Left lung (tissue), 10 donors: ENCODE results near the gene PNKD. TPM values are rescaled to one million over a fixed set of nuclear protein-coding genes. Genes with fewer than 3 reads are reported as not detected.

Experiments used
- ATAC-seq: fragments of 200-7000 bp; cut with Tn5 transposase; one replicate; pipeline ENCODE4 v1.9.1; 2020; ENCODE audit warnings: moderate library complexity
- DNase-seq, 4 donors: peaks; one replicate each; pipeline ENCODE4 v3.0.0-alpha.2; 2013 to 2020
- H3K27ac ChIP-seq, 2 donors: fragments of 200-600 bp; sonication (generic) in 1 of 2; one replicate each; pipeline versions ENCODE4 v1.5.0 to v1.8.0; 2020 to 2021
- H3K27me3 ChIP-seq, 2 donors: fragments of 200-600 bp; sonication (generic) in 1 of 2; one replicate each; pipeline versions ENCODE4 v1.5.0 to v1.8.0; 2020 to 2021
- H3K36me3 ChIP-seq, 2 donors: fragments of 200-600 bp; sonication (generic) in 1 of 2; one replicate each; pipeline versions ENCODE4 v1.5.0 to v1.8.0; 2020 to 2021
- H3K4me1 ChIP-seq, 2 donors: fragments of 200-600 bp; one replicate each; pipeline ENCODE4 v1.8.0; 2021
- H3K4me3 ChIP-seq, 2 donors: fragments of 200-600 bp; sonication (generic) in 1 of 2; one replicate each; pipeline versions ENCODE4 v1.5.0 to v1.8.0; 2020 to 2021; ENCODE audit warnings: mild to moderate bottlenecking in 1 of 2
- H3K9me3 ChIP-seq, 2 donors: fragments of 200-600 bp; sonication (generic) in 1 of 2; one replicate each; pipeline versions ENCODE4 v1.5.0 to v1.8.0; 2020 to 2021
- intact Hi-C, 2 donors: fragments of 100-400 bp; cut with DNase I; formaldehyde crosslinking; loops; one replicate each; pipeline versions ENCODE4 v1.11.2 to v1.14.2; 2022
- polyA plus RNA-seq, 6 donors: library from polyadenylated mRNA; unstranded; fragments of 120-200 nt; gene quantifications; one replicate each; pipeline ENCODE4 v1.2.1, GENCODE V29; 2013; ENCODE audit not compliant: insufficient read length in 6 of 6
- total RNA-seq, 2 donors: library from RNA; stranded (reverse); fragmentation: NEBNext Ultra II Directional; extraction: Animal tissue kit (Norgen Biotek cat#: 25700); gene quantifications; one replicate each; pipeline ENCODE4 v1.2.1, GENCODE V29; 2021
- TF ChIP-seq, protein P1 (sequence below), 2 donors: fragments of 200-600 bp; sonication (generic) in 1 of 2; IDR thresholded peaks; one replicate each; pipeline versions ENCODE4 v1.5.0 to v1.8.0; 2021; ENCODE audit warnings: antibody characterized with exemption in 2 of 2
- donor health status: DM: no; HTN: yes; CAD: no.
- donor health status: DM: no; HTN: no; CAD: no.

PNKD gene
- total and polyA plus RNA-seq, 8 donors = 58.2 to 96.8 (median 62.4) TPM

GRCh38 chr2:218327451-218328210 is 57.3 kb downstream of the PNKD start:
- DNase-seq (no peak), ATAC-seq (no peak)
- no peaks in the 10 kb centered on the region for H3K36me3 ChIP-seq
- H3K4me3 ChIP-seq = no peak overlapping the region
- no peaks in the 10 kb centered on the region for H3K9me3 ChIP-seq
- peaks cover 15 to 95% of the 10 kb centered on the region in 2 donors for H3K4me1 ChIP-seq
- TF ChIP-seq, protein P1, sequence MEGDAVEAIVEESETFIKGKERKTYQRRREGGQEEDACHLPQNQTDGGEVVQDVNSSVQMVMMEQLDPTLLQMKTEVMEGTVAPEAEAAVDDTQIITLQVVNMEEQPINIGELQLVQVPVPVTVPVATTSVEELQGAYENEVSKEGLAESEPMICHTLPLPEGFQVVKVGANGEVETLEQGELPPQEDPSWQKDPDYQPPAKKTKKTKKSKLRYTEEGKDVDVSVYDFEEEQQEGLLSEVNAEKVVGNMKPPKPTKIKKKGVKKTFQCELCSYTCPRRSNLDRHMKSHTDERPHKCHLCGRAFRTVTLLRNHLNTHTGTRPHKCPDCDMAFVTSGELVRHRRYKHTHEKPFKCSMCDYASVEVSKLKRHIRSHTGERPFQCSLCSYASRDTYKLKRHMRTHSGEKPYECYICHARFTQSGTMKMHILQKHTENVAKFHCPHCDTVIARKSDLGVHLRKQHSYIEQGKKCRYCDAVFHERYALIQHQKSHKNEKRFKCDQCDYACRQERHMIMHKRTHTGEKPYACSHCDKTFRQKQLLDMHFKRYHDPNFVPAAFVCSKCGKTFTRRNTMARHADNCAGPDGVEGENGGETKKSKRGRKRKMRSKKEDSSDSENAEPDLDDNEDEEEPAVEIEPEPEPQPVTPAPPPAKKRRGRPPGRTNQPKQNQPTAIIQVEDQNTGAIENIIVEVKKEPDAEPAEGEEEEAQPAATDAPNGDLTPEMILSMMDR (IDR thresholded peaks at IDR 0.05) = no peak
- H3K27me3 ChIP-seq = no peaks in the 10 kb centered on the region
- intact Hi-C loops = no loop called here
- peak overlapping the region; percentile 33 to 66 for H3K27ac ChIP-seq

- H3K27me3 ChIP-seq = no peaks in the 10 kb centered on the region
- ATAC-seq (no peak), DNase-seq (no peak)
- no peaks in the 10 kb centered on the region for H3K36me3 ChIP-seq
- peak overlapping the region in 1 of 2 donors; percentile 66 for H3K27ac ChIP-seq
- intact Hi-C loops = no loop called here
- H3K9me3 ChIP-seq = no peaks in the 10 kb centered on the region
- H3K4me1 ChIP-seq = peaks cover 15 to 97% of the 10 kb centered on the region in 2 donors
- no peak overlapping the region for H3K4me3 ChIP-seq
- TF ChIP-seq, protein P1 (IDR thresholded peaks at IDR 0.05) = no peak
These were observed 58.0 kb downstream of the PNKD start for GRCh38 chr2:218328294-218328693.

GRCh38 chr2:218329027-218329825 is 58.9 kb downstream of the PNKD start:
- Histone ChIP-seq H3K9me3 (no peaks in the 10 kb centered on the region), H3K36me3 (no peaks in the 10 kb centered on the region), H3K27ac (peak overlapping the region; percentile 35 to 66), H3K4me3 (no peak overlapping the region), H3K4me1 (peaks cover 9 to 99% of the 10 kb centered on the region in 2 donors), H3K27me3 (no peaks in the 10 kb centered on the region)
- TF ChIP-seq, protein P1 (IDR thresholded peaks at IDR 0.05) = no peak
- ATAC-seq (peak; percentile 72), DNase-seq (peak in 1 of 4 donors; percentile 68)
- intact Hi-C loops = no loop called here

- TF ChIP-seq, protein P1 (IDR thresholded peaks at IDR 0.05) = no peak
- H3K4me1 ChIP-seq = peaks cover 4 to 98% of the 10 kb centered on the region in 2 donors
- peak; percentile 37 for ATAC-seq
- no peaks in the 10 kb centered on the region for H3K36me3 ChIP-seq
- DNase-seq = no peak
- no peaks in the 10 kb centered on the region for H3K27me3 ChIP-seq
- no peaks in the 10 kb centered on the region for H3K9me3 ChIP-seq
- no peak overlapping the region for H3K4me3 ChIP-seq
- peak overlapping the region; percentile 35 to 66 for H3K27ac ChIP-seq
- intact Hi-C loops = no loop called here
These were observed 59.7 kb downstream of the PNKD start for GRCh38 chr2:218329826-218330593.
